ACC112 (cell line): ENCODE results near the gene RAB40B.
A peak's percentile ranks its signal among the peaks of the same experiment; 100 is the strongest.

Experiments
- H2AFZ ChIP-seq: fragments of 200-600 bp; sonication (generic); one replicate; pipeline ENCODE4 v1.6.0; 2017; ENCODE audit warnings: antibody characterized with exemption, low read length; ENCODE audit not compliant: unreplicated experiment
- H3K27ac ChIP-seq: fragments of 200-600 bp; sonication (generic); 2 replicates; pipeline ENCODE4 v1.5.1; 2014; ENCODE audit warnings: low read depth, mild to moderate bottlenecking, antibody characterized with exemption, low read length, moderate library complexity
- H3K27me3 ChIP-seq: fragments of 200-600 bp; sonication (generic); 2 replicates; pipeline ENCODE4 v1.6.1; 2014; ENCODE audit warnings: mild to moderate bottlenecking, antibody characterized with exemption, low read length, moderate library complexity, mixed read lengths; ENCODE audit not compliant: insufficient read depth
- H3K36me3 ChIP-seq: fragments of 200-600 bp; sonication (generic); 2 replicates; pipeline ENCODE4 v1.6.1; 2016; ENCODE audit warnings: mild to moderate bottlenecking, antibody characterized with exemption, low read length, moderate library complexity, mixed read lengths; ENCODE audit not compliant: insufficient read depth
- H3K4me1 ChIP-seq: fragments of 200-600 bp; sonication (generic); one replicate; pipeline ENCODE4 v1.6.1; 2016; ENCODE audit warnings: low read length, mixed read lengths; ENCODE audit not compliant: insufficient read depth, unreplicated experiment, control insufficient read depth
- H3K4me3 ChIP-seq: fragments of 200-600 bp; sonication (generic); 2 replicates; pipeline ENCODE4 v1.5.1; 2014; ENCODE audit warnings: mild to moderate bottlenecking, low read depth, low read length
- H3K79me2 ChIP-seq: fragments of 200-600 bp; sonication (generic); one replicate; pipeline ENCODE4 v1.6.0; 2016; ENCODE audit warnings: low read length; ENCODE audit not compliant: control insufficient read depth, unreplicated experiment, insufficient read depth

Gene RAB40B

GRCh38 chr17:82698974-82699442, 510 bp upstream of the RAB40B start:
- H3K4me1 ChIP-seq, result no peaks in the 10 kb centered on the region
- H3K27me3 ChIP-seq, result peaks cover 5% of the 10 kb centered on the region; the same call in 1 of the 2 replicates
- H3K4me3 ChIP-seq, result peak overlapping the region; percentile 74
- H3K36me3 ChIP-seq, result no peaks in the 10 kb centered on the region
- no peaks in the 10 kb centered on the region for H3K79me2 ChIP-seq
- peak overlapping the region; percentile 64 for H2AFZ ChIP-seq
- H3K27ac ChIP-seq, result no peak overlapping the region

- no peaks in the 10 kb centered on the region for H3K79me2 ChIP-seq
- H3K27ac ChIP-seq, result no peak overlapping the region
- peak overlapping the region; percentile 50 for H2AFZ ChIP-seq
- H3K4me1 ChIP-seq, result no peaks in the 10 kb centered on the region
- H3K36me3 ChIP-seq, result no peaks in the 10 kb centered on the region
- H3K4me3 ChIP-seq, result peak overlapping the region; percentile 87
- peaks cover 5% of the 10 kb centered on the region; the same call in 1 of the 2 replicates for H3K27me3 ChIP-seq
Observed at GRCh38 chr17:82697808-82698064, 762 bp downstream of the RAB40B start.

- Histone ChIP-seq H3K4me3 (peak overlapping the region; percentile 87), H3K79me2 (no peaks in the 10 kb centered on the region), H3K4me1 (no peaks in the 10 kb centered on the region), H3K36me3 (no peaks in the 10 kb centered on the region), H3K27ac (no peak overlapping the region), H3K27me3 (peaks cover 5% of the 10 kb centered on the region; the same call in 1 of the 2 replicates), H2AFZ (peak overlapping the region; percentile 50)
Observed at GRCh38 chr17:82696916-82697807, 1.3 kb downstream of the RAB40B start.

- Histone ChIP-seq H3K79me2 (no peaks in the 10 kb centered on the region), H3K36me3 (no peaks in the 10 kb centered on the region)
Observed at GRCh38 chr17:82696259-82696658, 2.2 kb downstream of the RAB40B start.

GRCh38 chr17:82694647-82695046, 3.9 kb downstream of the RAB40B start:
- peaks cover 5% of the 10 kb centered on the region; the same call in 1 of the 2 replicates for H3K27me3 ChIP-seq
- no peaks in the 10 kb centered on the region for H3K36me3 ChIP-seq
- no peak overlapping the region for H3K27ac ChIP-seq
- no peak overlapping the region for H3K4me3 ChIP-seq
- no peaks in the 10 kb centered on the region for H3K79me2 ChIP-seq
- no peak overlapping the region for H2AFZ ChIP-seq
- no peaks in the 10 kb centered on the region for H3K4me1 ChIP-seq

More at GRCh38 chr17:82696259-82696658, 2.2 kb downstream of the RAB40B start:
- Histone ChIP-seq H3K27me3 (peaks cover 5% of the 10 kb centered on the region; the same call in 1 of the 2 replicates), H2AFZ (no peak overlapping the region), H3K4me1 (no peaks in the 10 kb centered on the region), H3K4me3 (no peak overlapping the region), H3K27ac (no peak overlapping the region)

- Histone ChIP-seq H2AFZ (no peak overlapping the region), H3K36me3 (no peaks in the 10 kb centered on the region), H3K79me2 (no peaks in the 10 kb centered on the region), H3K4me1 (no peaks in the 10 kb centered on the region), H3K27me3 (peaks cover 5% of the 10 kb centered on the region; the same call in 1 of the 2 replicates), H3K27ac (no peak overlapping the region), H3K4me3 (no peak overlapping the region)
Observed at GRCh38 chr17:82693168-82693867, 5.2 kb downstream of the RAB40B start.

- peaks cover 4% of the 10 kb centered on the region; the same call in 1 of the 2 replicates for H3K27me3 ChIP-seq
- H3K27ac ChIP-seq, result no peak overlapping the region
- H3K4me1 ChIP-seq, result no peaks in the 10 kb centered on the region
- no peak overlapping the region for H3K4me3 ChIP-seq
- H2AFZ ChIP-seq, result no peak overlapping the region
- no peaks in the 10 kb centered on the region for H3K36me3 ChIP-seq
- no peaks in the 10 kb centered on the region for H3K79me2 ChIP-seq
Observed at GRCh38 chr17:82692268-82692667, 6.2 kb downstream of the RAB40B start.

- Histone ChIP-seq H3K27ac (no peak overlapping the region), H3K27me3 (no peaks in the 10 kb centered on the region), H3K4me3 (no peak overlapping the region), H3K36me3 (no peaks in the 10 kb centered on the region), H3K79me2 (no peaks in the 10 kb centered on the region), H2AFZ (no peak overlapping the region), H3K4me1 (no peaks in the 10 kb centered on the region)
Observed at GRCh38 chr17:82691714-82692113, 6.8 kb downstream of the RAB40B start.

- Histone ChIP-seq H3K79me2 (no peaks in the 10 kb centered on the region), H3K27ac (no peak overlapping the region), H2AFZ (no peak overlapping the region), H3K4me3 (no peak overlapping the region), H3K27me3 (no peaks in the 10 kb centered on the region), H3K36me3 (no peaks in the 10 kb centered on the region), H3K4me1 (no peaks in the 10 kb centered on the region)
Observed at GRCh38 chr17:82690786-82691489, 7.6 kb downstream of the RAB40B start.

GRCh38 chr17:82689077-82689476, 9.4 kb downstream of the RAB40B start:
- Histone ChIP-seq H3K4me3 (no peak overlapping the region), H2AFZ (no peak overlapping the region), H3K27ac (no peak overlapping the region), H3K36me3 (no peaks in the 10 kb centered on the region), H3K4me1 (no peaks in the 10 kb centered on the region), H3K79me2 (no peaks in the 10 kb centered on the region), H3K27me3 (no peaks in the 10 kb centered on the region)
